IMR-90 (cell line): ENCODE measurements around the gene ESR1. TPM values are rescaled to one million over a fixed set of nuclear protein-coding genes. Genes with fewer than 3 reads are reported as not detected.

ENCODE experiments used
- ATAC-seq: fragments of 200-7000 bp; cut with Tn5 transposase; 2 replicates; pipeline ENCODE4 v1.9.1; 2020; ENCODE audit warnings: low read depth, mild to moderate bottlenecking, moderate library complexity
- BruUV-seq: library from RNA; stranded (reverse); fragments of 400-500 nt; replicated peaks from 2 replicates; lab custom pipeline; 2021; lab: Mats Ljungman, UMichigan
- CTCF ChIA-PET: fragments of 300-600 bp; formaldehyde crosslinking; extraction: SDS; loops from one replicate; lab custom pipeline; 2021; ENCODE audit warnings: antibody characterized with exemption; lab: Yijun Ruan, JAX
- POLR2A ChIA-PET: fragments of 300-600 bp; sonication (Branson Sonifier 250); formaldehyde crosslinking; loops from one replicate; lab custom pipeline; 2022; ENCODE audit warnings: antibody characterized with exemption; ENCODE audit not compliant: unreplicated experiment; lab: Charles Lee
- DNase-seq: peaks from one replicate; pipeline ENCODE4 v3.0.0; 2013
- H2AFZ ChIP-seq: replicated peaks from 2 replicates; pipeline ENCODE3; 2013; ENCODE audit warnings: low read length, mild to moderate bottlenecking; ENCODE audit not compliant: poor library complexity
- H2AK5ac ChIP-seq: 2 replicates; pipeline ENCODE4 v1.6.1; 2013; ENCODE audit warnings: low read depth, low read length, inconsistent platforms
- H2AK9ac ChIP-seq: replicated peaks from 2 replicates; pipeline ENCODE3; 2013; ENCODE audit warnings: mild to moderate bottlenecking, low read depth, low read length, moderate library complexity; ENCODE audit not compliant: poor library complexity
- H2BK120ac ChIP-seq: 2 replicates; pipeline ENCODE4 v1.6.1; 2013; ENCODE audit warnings: low read depth, low read length, inconsistent platforms
- H2BK15ac ChIP-seq: 3 replicates; pipeline ENCODE4 v1.6.1; 2013; ENCODE audit warnings: low read depth, low read length, inconsistent platforms
- H2BK20ac ChIP-seq: 2 replicates; pipeline ENCODE4 v1.6.1; 2013; ENCODE audit warnings: low read depth, mild to moderate bottlenecking, inconsistent platforms, low read length, moderate library complexity
- H2BK5ac ChIP-seq: 2 replicates; pipeline ENCODE4 v1.6.1; 2013; ENCODE audit warnings: mild to moderate bottlenecking, low read depth, low read length, inconsistent platforms; ENCODE audit not compliant: poor library complexity, severe bottlenecking
- H3K14ac ChIP-seq: replicated peaks from 2 replicates; pipeline ENCODE4 v1.6.1; 2013; ENCODE audit warnings: low read depth, low read length, inconsistent platforms
- H3K18ac ChIP-seq: 2 replicates; pipeline ENCODE4 v1.6.1; 2013; ENCODE audit warnings: low read depth, low read length, control low read depth
- H3K23ac ChIP-seq: 2 replicates; pipeline ENCODE4 v1.6.1; 2013; ENCODE audit warnings: low read depth, low read length, inconsistent platforms
- H3K27ac ChIP-seq: 2 replicates; pipeline ENCODE4 v1.5.1; 2013; ENCODE audit warnings: mild to moderate bottlenecking, control low read depth, low read length; ENCODE audit not compliant: insufficient read depth
- H3K27me3 ChIP-seq: 2 replicates; pipeline ENCODE4 v1.6.1; 2013; ENCODE audit warnings: low read length; ENCODE audit not compliant: control insufficient read depth, insufficient read depth
- H3K36me3 ChIP-seq: 2 replicates; pipeline ENCODE4 v1.6.1; 2013; ENCODE audit warnings: low read length, mixed read lengths; ENCODE audit not compliant: control insufficient read depth, insufficient read depth
- H3K4ac ChIP-seq: 2 replicates; pipeline ENCODE4 v1.6.1; 2013; ENCODE audit warnings: low read depth, low read length, inconsistent platforms
- H3K4me1 ChIP-seq: 2 replicates; pipeline ENCODE4 v1.6.1; 2013; ENCODE audit warnings: low read length, mixed read lengths; ENCODE audit not compliant: control insufficient read depth, insufficient read depth
- H3K4me2 ChIP-seq: 2 replicates; pipeline ENCODE4 v1.6.1; 2013; ENCODE audit warnings: low read depth, mild to moderate bottlenecking, control low read depth, low read length, moderate library complexity
- H3K4me3 ChIP-seq: 2 replicates; pipeline ENCODE4 v1.5.1; 2013; ENCODE audit warnings: low read depth, mild to moderate bottlenecking, control low read depth, low read length, moderate library complexity; ENCODE audit not compliant: insufficient read depth
- H3K56ac ChIP-seq: 2 replicates; pipeline ENCODE4 v1.6.1; 2013; ENCODE audit warnings: low read length, inconsistent platforms; ENCODE audit not compliant: insufficient read depth; ENCODE audit errors: extremely low read depth
- H3K79me1 ChIP-seq, 2 experiments: 2 replicates each; pipeline ENCODE4 v1.6.1; 2013; ENCODE audit warnings: low read length in 2 of 2, inconsistent platforms in 1 of 2, low read depth in 1 of 2
- H3K9ac ChIP-seq: 2 replicates; pipeline ENCODE4 v1.6.1; 2013; ENCODE audit warnings: low read depth, low read length, control low read depth
- H3K9me1 ChIP-seq: 2 replicates; pipeline ENCODE4 v1.6.1; 2013; ENCODE audit warnings: low read length, inconsistent platforms; ENCODE audit not compliant: insufficient read depth
- H3K9me3 ChIP-seq: 2 replicates; pipeline ENCODE4 v1.6.1; 2013; ENCODE audit warnings: low read length; ENCODE audit not compliant: control insufficient read depth, insufficient read depth
- H4K20me1 ChIP-seq: 2 replicates; pipeline ENCODE4 v1.6.1; 2013; ENCODE audit warnings: low read length, inconsistent platforms; ENCODE audit not compliant: insufficient read depth
- H4K5ac ChIP-seq: 2 replicates; pipeline ENCODE4 v1.6.1; 2013; ENCODE audit warnings: mild to moderate bottlenecking, low read depth, low read length, control low read depth
- H4K8ac ChIP-seq, 2 experiments: 2 replicates each; pipeline ENCODE4 v1.6.1; 2013; ENCODE audit warnings: low read depth in 2 of 2, low read length in 2 of 2, control low read depth in 1 of 2, inconsistent platforms in 1 of 2
- H4K91ac ChIP-seq: 2 replicates; pipeline ENCODE4 v1.6.1; 2013; ENCODE audit warnings: low read depth, low read length, inconsistent platforms; ENCODE audit not compliant: insufficient read depth
- BHLHE40 ChIP-seq: fragments of 150-350 bp; IDR thresholded peaks from 2 replicates; pipeline ENCODE4 v1.6.1; 2016; ENCODE audit warnings: mild to moderate bottlenecking, low read depth, low read length
- CEBPB ChIP-seq: IDR thresholded peaks from 2 replicates; pipeline ENCODE4 v1.6.1; 2012; ENCODE audit warnings: low read depth, low read length, improper control_type of control experiment
- CHD1 ChIP-seq: IDR thresholded peaks from 2 replicates; pipeline ENCODE4 v1.6.1; 2012; ENCODE audit warnings: low read depth, low read length, improper control_type of control experiment
- CTCF ChIP-seq: conservative IDR thresholded peaks from 2 replicates; pipeline ENCODE4 v1.5.1; 2012; ENCODE audit warnings: mild to moderate bottlenecking, low read depth, low read length, improper control_type of control experiment
- ELK1 ChIP-seq: fragments of 150-350 bp; IDR thresholded peaks from 2 replicates; pipeline ENCODE4 v1.6.1; 2016; ENCODE audit warnings: low read depth, mild to moderate bottlenecking, low read length, moderate library complexity, borderline replicate concordance
- FOS ChIP-seq: fragments of 150-350 bp; IDR thresholded peaks from 2 replicates; pipeline ENCODE4 v1.6.1; 2016; ENCODE audit warnings: low read depth, low read length
- MAFK ChIP-seq: IDR thresholded peaks from 2 replicates; pipeline ENCODE4 v1.6.1; 2012; ENCODE audit warnings: low read depth, low read length, improper control_type of control experiment
- MAZ ChIP-seq: IDR thresholded peaks from 2 replicates; pipeline ENCODE4 v1.6.1; 2012; ENCODE audit warnings: low read depth, mild to moderate bottlenecking, low read length, improper control_type of control experiment, moderate library complexity, borderline replicate concordance
- MXI1 ChIP-seq: IDR thresholded peaks from 2 replicates; pipeline ENCODE4 v1.6.1; 2012; ENCODE audit warnings: low read depth, mild to moderate bottlenecking, low read length, moderate library complexity, borderline replicate concordance
- NFE2L2 ChIP-seq: fragments of 150-350 bp; IDR thresholded peaks from 2 replicates; pipeline ENCODE4 v1.6.1; 2016; ENCODE audit warnings: low read depth, mild to moderate bottlenecking, low read length
- POLR2A ChIP-seq: IDR thresholded peaks from 2 replicates; pipeline ENCODE4 v1.6.1; 2012; ENCODE audit warnings: mild to moderate bottlenecking, low read depth, low read length
- RAD21 ChIP-seq: IDR thresholded peaks from 2 replicates; pipeline ENCODE4 v1.6.1; 2012; ENCODE audit warnings: low read length, improper control_type of control experiment
- RCOR1 ChIP-seq: IDR thresholded peaks from 2 replicates; pipeline ENCODE4 v1.6.1; 2012; ENCODE audit warnings: mild to moderate bottlenecking, low read length, improper control_type of control experiment; ENCODE audit not compliant: insufficient replicate concordance
- RFX5 ChIP-seq: IDR thresholded peaks from 2 replicates; pipeline ENCODE4 v1.8.0; 2012; ENCODE audit warnings: low read depth, mild to moderate bottlenecking, low read length, moderate library complexity
- SMC3 ChIP-seq: fragments of 150-350 bp; IDR thresholded peaks from 2 replicates; pipeline ENCODE4 v1.6.1; 2016; ENCODE audit warnings: low read depth, mild to moderate bottlenecking, antibody characterized with exemption, low read length, moderate library complexity
- USF2 ChIP-seq: fragments of 150-350 bp; IDR thresholded peaks from 2 replicates; pipeline ENCODE4 v1.6.1; 2017; ENCODE audit warnings: mild to moderate bottlenecking, antibody characterized with exemption, low read length, low read depth
- WGBS, 2 experiments: methylation state at CpG; one replicate each; pipeline versions ENCODE4 v1.1.5 to v1.1.7; 2013; ENCODE audit warnings: missing lambda C conversion rate in 2 of 2; ENCODE audit not compliant: insufficient read length in 1 of 2; ENCODE audit errors: extremely low coverage in 2 of 2; 5-methylcytosine and 5-hydroxymethylcytosine counted together
- dilution Hi-C: fragments of 300-500 bp; cut with HindIII; formaldehyde crosslinking; loops from one replicate; pipeline ENCODE4 v1.14.3; 2018; ENCODE audit warnings: low sequenced_read_pairs; ENCODE audit not compliant: unreplicated experiment
- in situ Hi-C: fragments of 300-500 bp; cut with MboI; formaldehyde crosslinking; loops from 3 replicates; pipeline ENCODE4 v1.14.3; 2019; ENCODE audit warnings: low sequenced_read_pairs, inconsistent platforms, mixed read lengths
- intact Hi-C: fragments of 100-400 bp; cut with micrococcal nuclease; formaldehyde crosslinking; loops from 2 replicates; pipeline ENCODE4 v1.10.0; 2022
- polyA plus RNA-seq, 3 experiments: library from polyadenylated mRNA; depleted of rRNA; stranded (reverse); fragments of >200 nt; gene quantifications; 2 replicates each; pipeline ENCODE4 v1.2.3, GENCODE V29; 2012; ENCODE audit warnings: low replicate concordance in 1 of 3
- total RNA-seq: library from RNA; depleted of rRNA; stranded (reverse); fragments of >200 nt; gene quantifications from 2 replicates; pipeline ENCODE4 v1.2.3, GENCODE V29; 2012

Gene ESR1
- total and polyA plus RNA-seq, 2 of the 4 experiments (the other 2 are of a cell fraction) = not detected

DNA sequence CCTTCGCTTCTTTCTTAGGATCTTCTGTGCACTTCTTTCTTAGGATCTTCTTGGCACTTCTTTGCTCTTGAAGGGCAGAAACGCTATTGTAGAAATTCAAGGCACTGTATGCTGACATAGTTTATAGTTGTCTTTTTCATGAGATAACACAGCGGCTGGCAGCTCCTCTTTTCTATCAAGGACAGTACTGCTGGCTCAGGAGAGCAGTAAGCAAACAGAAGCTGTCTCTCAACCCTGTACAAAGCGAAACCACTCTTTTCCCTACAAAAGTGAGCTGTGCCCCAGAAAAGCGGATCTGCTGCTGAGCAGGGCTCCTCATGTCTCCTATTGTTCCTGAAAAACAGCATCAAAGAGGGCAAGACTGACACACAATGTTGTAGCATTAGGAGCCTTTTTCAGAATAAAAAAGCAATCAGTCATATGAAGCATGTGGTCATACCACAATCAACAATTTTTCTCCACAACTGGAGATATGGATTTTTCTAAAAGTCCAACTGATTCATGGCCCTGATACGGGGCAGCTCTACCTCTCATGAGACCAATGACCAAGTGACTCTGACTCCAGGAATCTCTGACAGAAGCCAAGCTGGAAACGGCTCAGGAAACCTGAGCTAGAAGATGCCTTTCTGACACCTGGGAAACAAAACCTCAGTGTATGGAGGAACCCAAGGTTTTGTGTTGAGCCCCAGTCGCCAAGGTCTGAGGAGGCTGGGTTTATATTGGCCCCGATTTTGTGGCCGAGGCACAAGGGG, 255.9 kb downstream of the ESR1 start:
- Histone ChIP-seq H3K14ac (no peak overlapping the region), H2BK5ac (no peak overlapping the region), H3K4me1 (no peaks in the 10 kb centered on the region), H3K36me3 (no peaks in the 10 kb centered on the region), H4K91ac (no peak overlapping the region), H2AFZ (no peak overlapping the region), H3K4me3 (peak overlapping the region; percentile 22; the same call in 1 of the 2 replicates), H2BK15ac (no peak overlapping the region), H3K9me3 (no peaks in the 10 kb centered on the region), H2BK20ac (no peak overlapping the region), H3K27me3 (no peaks in the 10 kb centered on the region; the same call in 1 of the 2 replicates), H2BK120ac (no peak overlapping the region), H4K5ac (no peak overlapping the region), H3K9ac (no peak overlapping the region), H3K9me1 (no peaks in the 10 kb centered on the region), H3K18ac (no peak overlapping the region), H4K8ac (no peak overlapping the region), H3K4me2 (peak overlapping the region; percentile 66), H3K27ac (no peak overlapping the region), H3K79me1 (no peaks in the 10 kb centered on the region), H2AK9ac (no peak overlapping the region), H3K56ac (no peak overlapping the region), H4K20me1 (no peaks in the 10 kb centered on the region), H3K4ac (no peak overlapping the region), H3K23ac (no peak overlapping the region), H2AK5ac (no peak overlapping the region)
- ChIA-PET CTCF (no interaction called here), POLR2A (no interaction called here)
- in situ Hi-C loops (no loop called here), intact Hi-C loops (no loop called here), dilution Hi-C loops (no loop called here)
- TF ChIP-seq MXI1 (no peak), RCOR1 (no peak), CTCF (no peak), CHD1 (no peak), MAFK (no peak), USF2 (no peak), RAD21 (no peak), POLR2A (no peak), FOS (no peak), MAZ (no peak), RFX5 (no peak), BHLHE40 (no peak), CEBPB (no peak), ELK1 (no peak), NFE2L2 (no peak), SMC3 (no peak)
- WGBS, 2 experiments = no CpG with 5 or more reads among the region's 10 CpGs
- DNase-seq (no peak), ATAC-seq (peak; percentile 42)
- BruUV-seq = no TSS peak
